NCI-H2196 treated with DMSO at 0.1 percent for 48 hours (cell line): ENCODE data around the gene TREM1.
A peak's percentile ranks its signal among the peaks of the same experiment; 100 is the strongest.

Experiments
- DNase-seq: peaks from one replicate; lab custom pipeline; 2025; ENCODE audit not compliant: unreplicated experiment; lab: John Stamatoyannopoulos, UW

Gene TREM1

DNA sequence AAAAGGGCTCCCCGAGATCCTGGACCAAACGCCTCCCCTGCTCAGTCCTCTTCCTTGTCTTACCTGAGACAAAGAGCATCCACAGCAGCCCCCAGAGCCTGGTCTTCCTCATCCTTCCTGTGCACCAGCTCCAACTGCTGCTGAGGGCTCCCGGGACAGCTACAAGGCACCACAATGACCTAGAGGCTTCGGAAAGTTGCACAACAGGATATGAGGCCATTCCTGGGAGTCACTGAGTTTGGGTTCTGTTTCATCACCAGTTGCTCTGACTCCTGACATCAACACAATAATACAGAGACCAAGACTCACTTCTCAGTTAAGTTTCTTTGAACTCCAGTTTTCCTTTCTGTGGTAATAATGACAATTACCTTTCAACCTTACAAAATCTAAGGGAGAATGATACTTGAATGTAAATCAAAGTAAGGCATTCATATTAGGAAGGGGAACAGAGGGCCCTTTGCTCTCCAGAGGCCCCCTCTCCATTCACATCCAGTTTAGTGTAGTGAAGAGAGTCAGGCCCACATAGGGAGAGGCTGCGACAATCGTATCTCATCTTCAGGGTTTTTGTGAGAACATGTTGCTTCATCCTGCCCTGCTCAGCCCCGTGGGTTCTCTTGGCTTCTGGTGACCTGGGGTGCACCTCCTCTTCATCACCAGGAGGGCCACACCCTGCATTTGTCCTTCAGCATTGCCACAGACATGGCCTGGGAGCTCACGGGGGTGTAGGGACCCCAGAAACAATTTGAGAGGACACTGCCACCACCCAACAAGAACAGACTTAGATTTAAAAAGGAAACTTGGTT is at the start of gene TREM1:
TSS of gene TREM1 (minus strand) at position 139 of the 803 bp plus-strand sequence. CDS start at position 112, 27 bp downstream.
- no peak for DNase-seq

GRCh38 chr6:41335943-41336342 is 49.5 kb upstream of the TREM1 start:
- DNase-seq: no peak

GRCh38 chr6:41335296-41335695 is 48.8 kb upstream of the TREM1 start, which contains the start of gene NCR2:
NCR2 (plus strand) TSS chr6:41335608; CDS start chr6:41335877, 269 bp downstream.
- no peak for DNase-seq

- DNase-seq: no peak
Observed at GRCh38 chr6:41334482-41335040, 48.1 kb upstream of the TREM1 start.

DNA sequence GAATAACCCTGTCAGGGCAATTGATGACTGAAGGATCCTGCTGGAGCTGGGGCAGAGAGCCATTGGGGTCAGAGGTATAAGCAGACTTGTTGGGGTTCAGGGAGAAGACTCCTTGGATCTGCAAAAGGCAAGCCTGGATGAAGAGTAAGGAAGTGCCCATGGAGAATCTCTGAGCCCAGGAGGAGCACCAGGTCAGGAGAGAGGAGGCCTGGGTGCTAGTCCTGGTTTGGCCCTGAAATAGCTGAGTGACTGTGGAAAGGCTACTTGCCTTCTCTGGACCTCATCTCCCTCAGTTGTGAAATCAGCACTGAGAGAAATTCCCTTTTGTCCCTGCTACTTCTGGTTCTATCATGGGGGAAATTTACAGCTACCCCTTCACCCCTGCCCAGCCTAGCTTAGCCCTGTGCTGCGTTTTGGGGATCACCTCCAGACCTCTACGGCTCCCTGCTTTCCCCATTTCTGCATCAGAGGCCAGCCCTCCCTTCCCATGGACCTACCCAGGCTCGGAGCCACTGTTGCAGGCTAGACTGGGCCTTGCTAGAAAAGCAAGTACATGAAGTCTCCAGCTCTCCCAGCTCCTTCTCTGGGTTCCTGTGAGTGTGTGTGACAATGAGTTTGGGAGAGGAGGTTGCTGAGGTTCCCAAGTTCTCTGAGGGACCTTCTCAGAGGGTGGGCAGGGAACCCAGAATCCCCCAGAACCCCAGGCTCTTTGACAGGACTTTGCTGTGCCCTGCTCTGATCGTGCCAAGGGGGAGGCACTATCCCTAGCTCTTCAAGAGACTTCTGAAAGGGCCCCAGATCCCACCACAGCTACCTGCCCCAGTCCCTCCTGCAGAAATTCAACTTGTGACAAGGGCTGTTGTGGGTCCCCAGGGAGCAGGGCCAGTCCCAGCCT is 46.6 kb upstream of the TREM1 start:
- DNase-seq: no peak

DNA sequence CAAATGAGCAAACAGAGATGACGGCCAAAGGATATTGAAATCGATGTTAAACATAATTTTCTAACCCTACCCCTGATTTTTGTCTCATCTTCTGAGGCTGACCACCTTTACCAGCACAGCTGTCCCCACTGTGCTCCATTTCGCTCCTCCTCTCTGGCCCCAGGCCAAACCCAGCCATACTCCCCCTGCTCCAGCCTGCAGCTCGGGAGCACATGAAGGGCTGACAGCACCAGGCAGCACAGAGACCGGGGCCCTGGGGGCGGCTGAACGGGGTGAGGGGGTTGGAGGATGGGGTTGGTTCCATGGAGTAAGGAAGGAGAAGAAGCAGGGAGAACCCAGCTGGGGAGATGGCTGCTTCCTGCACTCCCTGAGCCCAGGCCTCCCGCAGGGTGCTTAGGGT is 45.8 kb upstream of the TREM1 start:
- no peak for DNase-seq

DNA sequence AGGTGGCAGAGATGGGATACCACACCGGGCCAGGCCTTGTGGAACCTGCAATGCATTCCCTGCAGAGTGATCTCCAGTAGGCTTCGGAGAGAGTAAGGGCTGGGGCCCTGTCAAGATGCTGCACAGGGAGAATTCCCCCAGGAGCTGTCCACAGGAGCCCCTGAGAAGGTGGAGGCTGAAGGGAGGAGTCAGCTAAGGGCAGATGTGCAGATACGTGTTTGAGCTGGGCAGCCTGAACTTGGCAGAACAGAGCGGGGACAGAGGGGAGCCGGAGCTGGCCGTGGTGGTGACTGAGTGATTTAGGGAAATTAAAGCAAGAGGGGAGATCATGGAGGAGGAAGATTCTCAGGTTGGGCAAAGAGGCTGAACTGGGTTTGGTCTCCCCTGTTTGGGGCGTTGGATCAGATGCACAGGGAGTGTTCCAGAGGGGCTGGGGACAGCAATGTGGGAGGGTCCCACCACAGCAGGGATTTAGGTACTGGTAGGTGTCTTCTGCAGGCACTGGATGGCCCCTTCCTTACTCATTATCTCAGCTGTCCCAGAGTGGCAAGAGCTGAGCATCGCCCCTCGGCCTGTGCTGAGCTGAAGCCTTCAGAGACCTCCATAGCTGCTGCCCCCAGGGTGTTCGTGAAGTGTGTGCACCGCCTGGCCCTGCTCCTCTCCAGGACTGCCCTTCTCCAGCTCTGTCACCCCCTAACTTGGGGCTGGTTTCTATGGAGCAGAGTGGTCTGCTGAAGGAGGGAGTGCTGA is 45.1 kb upstream of the TREM1 start:
- no peak for DNase-seq

DNA sequence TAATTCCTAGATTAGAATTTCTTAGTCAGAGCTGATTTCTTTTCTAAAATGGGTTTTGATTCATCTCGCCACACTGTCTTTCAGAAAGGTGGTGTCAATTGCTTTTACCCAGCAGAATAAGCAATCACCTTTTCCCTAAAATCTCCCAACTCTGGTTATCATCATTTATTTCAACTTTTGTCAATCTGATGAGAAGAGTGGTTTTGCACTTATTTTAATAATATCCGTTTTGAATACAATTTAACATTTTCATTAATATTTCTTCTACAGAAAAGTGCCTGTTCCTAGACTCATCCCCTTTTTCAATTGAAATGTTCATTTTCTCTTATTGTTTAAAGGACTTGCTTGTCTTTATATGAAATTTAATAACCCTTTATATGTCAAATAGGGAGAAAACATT is 40.7 kb upstream of the TREM1 start:
- no peak for DNase-seq

GRCh38 chr6:41326092-41326491 is 39.6 kb upstream of the TREM1 start:
- no peak for DNase-seq

- no peak for DNase-seq
Observed at GRCh38 chr6:41325446-41326066, 39.1 kb upstream of the TREM1 start.

GRCh38 chr6:41321183-41321582 is 34.7 kb upstream of the TREM1 start:
- DNase-seq: no peak

- peak; percentile 88 for DNase-seq
Observed at GRCh38 chr6:41318654-41319565, 32.4 kb upstream of the TREM1 start.

DNA sequence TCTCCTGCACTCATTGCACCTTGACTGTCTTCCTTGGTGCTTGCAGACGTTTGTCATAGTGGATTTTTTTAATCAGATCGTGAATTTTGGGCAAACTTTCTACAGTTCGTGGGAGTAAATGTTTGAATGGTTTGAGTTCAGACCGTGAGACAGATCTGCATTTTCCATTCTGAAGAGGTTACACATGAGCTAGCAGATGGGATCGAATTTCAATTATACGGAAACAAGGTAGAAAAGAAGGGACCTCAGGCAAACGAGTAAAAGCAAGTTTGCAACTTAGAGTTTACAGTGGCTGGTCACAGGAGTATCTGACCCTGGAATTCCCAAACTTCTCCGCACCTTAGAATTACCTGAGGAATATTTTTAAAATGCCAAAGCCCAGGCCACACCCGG is 31.8 kb upstream of the TREM1 start:
- no peak for DNase-seq

GRCh38 chr6:41315943-41316620 is 29.6 kb upstream of the TREM1 start:
- no peak for DNase-seq

DNA sequence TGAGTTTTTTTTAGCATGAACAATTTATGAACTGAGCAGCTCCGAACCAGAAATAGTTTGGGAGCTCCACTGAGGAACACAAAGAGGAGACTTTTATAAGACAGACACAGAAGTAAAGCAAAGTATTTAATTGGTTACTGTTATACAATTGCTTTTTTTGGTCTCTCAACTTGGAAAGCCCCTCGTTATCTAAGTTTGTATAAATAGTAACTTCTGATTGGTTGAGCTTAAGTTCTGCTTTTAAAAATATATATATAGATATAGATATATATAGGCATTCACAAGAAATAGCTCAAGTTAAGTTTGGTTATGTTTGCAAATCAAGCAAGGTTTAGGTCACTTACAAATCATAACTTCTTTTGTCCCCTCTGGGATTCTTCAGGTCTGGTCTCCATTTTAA is 28.7 kb upstream of the TREM1 start:
- DNase-seq: no peak

DNA sequence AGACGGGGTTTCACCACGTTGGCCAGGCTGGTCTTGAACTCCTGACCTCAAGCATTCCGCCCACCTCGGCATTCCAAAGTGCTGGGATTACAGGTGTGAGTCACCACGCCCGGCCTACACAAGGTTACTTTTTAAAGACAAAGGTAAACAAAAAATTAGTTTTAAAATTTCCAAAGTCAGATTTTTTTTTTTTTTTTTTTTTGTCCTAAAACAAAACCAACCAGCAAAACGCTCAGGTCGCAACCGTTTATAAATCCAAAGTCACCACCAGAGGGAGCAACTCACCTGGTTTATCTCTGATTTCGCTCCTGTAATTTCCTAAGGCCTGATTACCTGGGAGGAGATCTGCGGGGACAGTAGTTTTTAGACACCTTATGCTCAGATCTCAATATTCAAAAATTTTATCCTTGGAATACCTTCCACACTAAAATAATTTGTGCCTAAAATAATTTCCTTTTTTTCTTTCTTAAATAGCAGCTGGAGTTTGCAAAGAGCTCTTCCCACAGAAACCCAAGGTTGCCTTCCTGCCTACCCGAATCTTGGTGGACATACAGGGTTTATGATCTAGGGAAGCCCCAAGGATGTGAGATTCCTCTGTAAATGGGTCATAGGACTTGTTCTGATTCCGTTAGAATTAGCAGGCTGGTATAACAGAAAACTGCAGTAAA is 19.8 kb upstream of the TREM1 start:
- DNase-seq: peak; percentile 16

GRCh38 chr6:41302638-41303037 is 16.2 kb upstream of the TREM1 start:
- DNase-seq: no peak

DNA sequence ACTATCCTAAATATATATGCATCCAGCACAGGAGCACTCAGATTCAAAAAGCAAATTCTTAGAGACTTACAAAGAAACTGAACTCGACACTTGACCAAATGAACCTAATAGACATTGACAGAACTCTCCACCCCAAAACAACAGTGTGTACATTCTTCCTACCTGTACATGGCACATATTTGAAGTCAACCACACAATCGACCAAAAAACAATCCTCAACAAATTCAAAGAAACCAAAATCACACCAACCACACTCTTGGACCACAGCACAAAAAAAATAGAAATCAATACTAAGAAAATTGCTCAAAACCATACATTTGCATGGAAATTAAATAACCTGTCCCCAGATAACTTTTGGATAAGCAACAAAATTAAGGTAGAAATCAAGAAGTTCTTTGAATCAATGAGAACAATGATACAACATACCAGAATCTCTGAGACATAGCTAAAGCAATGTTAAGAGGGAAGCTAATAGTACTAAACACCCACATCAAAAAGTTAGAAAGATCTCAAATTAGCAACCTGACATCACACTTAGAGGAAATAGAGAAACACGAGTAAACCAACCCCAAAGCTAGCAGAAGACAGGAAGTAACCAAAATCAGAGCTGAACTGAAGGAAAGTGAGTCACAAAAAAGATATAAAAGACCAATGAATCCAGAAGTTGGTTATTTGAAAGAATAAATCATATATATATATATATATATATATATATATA is 12.5 kb upstream of the TREM1 start:
- DNase-seq: no peak
